DMS114 treated with DMSO at 0.1 percent for 48 hours (cell line): ENCODE measurements around the gene UBE2O.

Experiments
- DNase-seq: peaks from one replicate; lab custom pipeline; 2025; ENCODE audit not compliant: unreplicated experiment; lab: John Stamatoyannopoulos, UW

UBE2O gene

DNA sequence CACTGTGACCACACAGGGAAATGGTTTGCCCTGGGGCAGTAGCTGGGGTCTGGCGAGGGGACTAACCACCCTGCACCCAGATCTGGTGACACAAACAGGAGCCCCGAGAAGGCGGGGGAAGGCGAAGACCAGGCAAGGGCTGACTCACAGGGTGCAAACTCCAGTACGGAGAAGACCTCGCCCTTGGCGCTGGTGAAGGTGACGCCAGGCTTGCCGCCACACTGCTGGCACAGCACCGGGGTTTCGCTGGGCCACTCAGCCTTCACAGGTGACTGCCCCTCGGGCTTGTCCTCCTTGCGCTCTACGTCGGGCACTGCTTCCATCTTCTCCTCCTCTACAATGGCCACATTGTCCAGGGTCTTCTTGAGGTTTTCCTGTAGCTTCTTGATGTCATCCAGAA lies 57.0 kb downstream of the UBE2O start:
- DNase-seq: no peak

GRCh38 chr17:76394166-76394565 lies 58.8 kb downstream of the UBE2O start:
- DNase-seq: no peak

DNA sequence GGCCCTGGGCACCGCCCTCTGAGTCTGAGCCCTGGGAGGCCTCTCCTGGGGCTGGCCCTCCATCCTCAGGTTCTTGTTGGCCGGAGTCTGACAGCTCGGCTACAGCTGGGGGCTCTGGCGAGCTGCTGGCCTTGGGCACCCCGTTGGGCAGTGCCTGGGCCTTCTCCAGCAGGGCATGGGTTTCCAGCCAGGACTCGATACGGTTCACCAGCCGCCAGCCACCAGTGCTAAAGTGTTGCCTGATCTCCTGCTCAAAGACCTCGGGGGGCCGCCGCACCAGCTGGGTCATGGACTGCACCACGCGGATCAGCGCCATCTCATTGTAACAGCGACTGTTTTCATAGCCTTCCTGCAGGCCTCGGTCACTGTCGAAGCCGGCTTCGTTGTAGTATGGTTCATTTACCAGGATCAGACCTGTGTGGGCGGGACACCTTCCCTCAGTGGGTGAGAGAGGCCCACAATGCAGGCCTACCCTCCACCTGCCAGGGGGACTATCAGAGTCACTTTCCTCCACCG lies 61.7 kb downstream of the UBE2O start:
- no peak for DNase-seq

DNA sequence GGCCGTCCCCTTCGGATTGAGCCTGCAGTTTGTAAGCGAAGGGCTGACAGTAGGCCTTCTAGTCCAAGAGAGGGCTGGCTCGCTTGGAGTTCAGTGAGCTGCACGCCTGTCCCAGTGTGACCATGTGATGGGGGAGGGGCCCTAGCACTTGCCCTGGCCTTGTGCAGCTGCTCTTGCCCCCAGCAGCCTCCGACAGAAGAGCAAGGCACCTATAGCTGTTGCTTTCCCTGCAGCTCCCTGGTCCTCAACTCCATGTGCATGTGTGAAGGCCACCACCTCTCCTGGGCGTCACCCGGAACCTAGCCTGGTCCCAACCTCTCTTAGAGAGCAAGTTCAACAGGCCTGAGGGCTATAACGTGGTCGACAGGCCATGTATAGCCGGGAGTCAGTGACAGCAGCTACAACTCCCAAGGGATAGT lies 62.9 kb downstream of the UBE2O start:
- DNase-seq: no peak

- no peak for DNase-seq
Observed at GRCh38 chr17:76388966-76389888, 63.7 kb downstream of the UBE2O start.

DNA sequence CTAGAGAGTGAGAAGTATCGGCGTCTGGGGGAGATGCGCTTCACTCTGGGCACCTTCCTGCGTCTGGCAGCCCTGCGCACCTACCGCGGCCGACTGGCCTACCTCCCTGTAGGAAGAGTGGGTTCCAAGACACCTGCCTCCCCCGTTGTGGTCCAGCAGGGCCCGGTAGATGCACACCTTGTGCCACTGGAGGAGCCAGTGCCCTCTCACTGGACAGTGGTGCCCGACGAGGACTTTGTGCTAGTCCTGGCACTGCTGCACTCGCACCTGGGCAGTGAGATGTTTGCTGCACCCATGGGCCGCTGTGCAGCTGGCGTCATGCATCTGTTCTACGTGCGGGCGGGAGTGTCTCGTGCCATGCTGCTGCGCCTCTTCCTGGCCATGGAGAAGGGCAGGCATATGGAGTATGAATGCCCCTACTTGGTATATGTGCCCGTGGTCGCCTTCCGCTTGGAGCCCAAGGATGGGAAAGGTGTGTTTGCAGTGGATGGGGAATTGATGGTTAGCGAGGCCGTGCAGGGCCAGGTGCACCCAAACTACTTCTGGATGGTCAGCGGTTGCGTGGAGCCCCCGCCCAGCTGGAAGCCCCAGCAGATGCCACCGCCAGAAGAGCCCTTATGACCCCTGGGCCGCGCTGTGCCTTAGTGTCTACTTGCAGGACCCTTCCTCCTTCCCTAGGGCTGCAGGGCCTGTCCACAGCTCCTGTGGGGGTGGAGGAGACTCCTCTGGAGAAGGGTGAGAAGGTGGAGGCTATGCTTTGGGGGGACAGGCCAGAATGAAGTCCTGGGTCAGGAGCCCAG lies 65.8 kb downstream of the UBE2O start:
- DNase-seq: no peak

DNA sequence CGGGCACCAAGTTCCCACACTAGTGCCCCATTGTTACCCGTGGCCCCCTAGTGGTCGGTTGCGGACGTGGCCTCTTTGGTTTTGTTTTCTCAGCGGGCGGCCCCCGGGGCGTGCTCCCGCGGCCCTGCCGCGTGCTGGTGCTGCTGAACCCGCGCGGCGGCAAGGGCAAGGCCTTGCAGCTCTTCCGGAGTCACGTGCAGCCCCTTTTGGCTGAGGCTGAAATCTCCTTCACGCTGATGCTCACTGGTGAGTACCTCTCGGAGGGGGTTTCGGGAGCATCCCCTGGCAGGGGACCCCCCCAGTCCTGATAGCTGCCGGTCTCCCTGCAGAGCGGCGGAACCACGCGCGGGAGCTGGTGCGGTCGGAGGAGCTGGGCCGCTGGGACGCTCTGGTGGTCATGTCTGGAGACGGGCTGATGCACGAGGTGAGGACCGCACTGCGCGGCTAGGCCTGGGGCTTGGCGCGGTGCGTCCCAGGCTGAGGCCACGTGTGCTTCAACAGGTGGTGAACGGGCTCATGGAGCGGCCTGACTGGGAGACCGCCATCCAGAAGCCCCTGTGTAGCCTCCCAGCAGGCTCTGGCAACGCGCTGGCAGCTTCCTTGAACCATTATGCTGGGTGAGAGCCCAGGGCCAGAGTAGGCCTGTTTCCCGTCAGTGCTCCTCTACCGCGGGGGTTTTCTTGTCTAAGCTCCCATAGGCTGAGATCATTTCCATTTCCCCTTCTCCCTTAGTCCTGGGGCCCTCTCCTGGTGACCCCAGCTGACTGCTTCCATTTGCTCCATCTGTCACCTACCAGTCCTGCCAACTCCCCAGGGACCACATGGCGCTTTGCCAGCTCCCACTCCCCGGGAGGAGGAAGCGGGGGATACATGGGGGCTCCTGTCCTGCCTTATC lies 66.8 kb downstream of the UBE2O start:
- DNase-seq: peak; percentile 49

GRCh38 chr17:76384987-76385891 lies 67.7 kb downstream of the UBE2O start:
- DNase-seq: no peak

DNA sequence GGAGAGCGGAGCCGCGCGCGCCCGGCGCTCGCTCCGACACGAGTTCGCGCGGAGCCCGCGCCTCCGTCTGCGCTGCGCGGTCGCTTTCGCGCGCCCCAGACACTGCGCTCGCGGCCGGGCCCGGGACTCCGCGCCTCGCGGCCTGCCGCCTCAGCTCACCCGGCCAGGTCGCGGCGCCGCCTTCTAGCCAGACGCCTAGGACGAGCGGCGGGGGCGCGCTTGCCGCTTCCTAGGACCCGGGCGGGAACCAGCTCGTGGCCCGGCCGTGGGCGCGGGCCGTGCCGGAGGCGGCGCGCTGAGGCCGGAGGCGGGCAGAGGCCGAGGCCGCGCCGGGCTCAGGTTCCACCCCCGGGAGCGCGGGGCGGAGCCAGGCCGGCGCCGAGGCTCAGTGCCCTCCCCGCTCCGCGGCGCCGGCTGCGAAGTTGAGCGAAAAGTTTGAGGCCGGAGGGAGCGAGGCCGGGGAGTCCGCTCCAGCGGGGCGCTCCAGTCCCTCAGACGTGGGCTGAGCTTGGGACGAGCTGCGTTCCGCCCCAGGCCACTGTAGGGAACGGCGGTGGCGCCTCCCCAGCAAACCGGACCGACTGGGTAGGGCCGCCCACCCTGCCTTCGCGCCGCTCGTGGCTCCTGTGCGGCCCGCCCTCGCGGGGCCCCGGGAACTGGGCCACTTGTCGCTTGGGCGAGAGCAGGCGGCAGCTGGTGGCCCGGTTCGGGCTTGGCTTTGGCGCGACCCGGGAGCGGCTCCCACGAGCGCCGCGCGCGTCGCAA lies 68.5 kb downstream of the UBE2O start, which contains the start of gene SPHK1:
Gene SPHK1, plus strand, starts transcription at position 388 of the 765 bp plus-strand sequence. CDS start 1,036 bp downstream, outside the sequence.
- peak; percentile 43 for DNase-seq

DNA sequence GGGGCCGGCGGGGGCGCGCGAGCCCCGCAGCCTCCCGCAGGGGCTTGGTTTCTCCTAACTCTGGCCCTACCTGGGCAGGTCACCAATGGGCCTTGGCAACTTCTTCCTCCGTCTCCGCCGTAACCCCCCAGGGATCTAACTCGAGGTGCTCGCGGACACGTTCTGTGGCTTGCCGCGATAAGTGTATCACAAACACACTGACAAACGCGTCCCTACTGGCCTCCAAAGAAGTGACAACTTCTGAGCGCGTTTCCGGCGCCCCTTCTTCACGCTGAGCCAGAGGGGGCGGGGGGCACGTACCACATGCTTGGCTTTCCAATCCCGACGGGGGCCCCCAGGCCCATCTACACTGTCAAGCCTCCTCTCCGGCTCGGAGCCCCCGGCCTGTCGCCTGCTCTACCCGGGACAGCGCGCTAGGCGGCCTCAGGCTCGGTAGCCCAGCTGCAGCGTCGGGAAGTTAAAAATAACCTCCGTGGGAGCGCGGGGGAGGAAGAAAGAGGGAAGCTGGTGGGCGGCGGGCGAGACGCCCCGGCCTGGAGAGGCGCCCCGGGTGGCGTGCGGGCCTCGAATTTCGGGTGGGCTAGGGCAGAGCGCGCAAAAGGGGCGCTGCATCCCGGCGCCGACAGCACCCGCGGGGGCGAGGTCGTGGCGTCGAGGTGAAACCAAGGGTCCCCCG lies 69.3 kb downstream of the UBE2O start:
- DNase-seq: no peak

DNA sequence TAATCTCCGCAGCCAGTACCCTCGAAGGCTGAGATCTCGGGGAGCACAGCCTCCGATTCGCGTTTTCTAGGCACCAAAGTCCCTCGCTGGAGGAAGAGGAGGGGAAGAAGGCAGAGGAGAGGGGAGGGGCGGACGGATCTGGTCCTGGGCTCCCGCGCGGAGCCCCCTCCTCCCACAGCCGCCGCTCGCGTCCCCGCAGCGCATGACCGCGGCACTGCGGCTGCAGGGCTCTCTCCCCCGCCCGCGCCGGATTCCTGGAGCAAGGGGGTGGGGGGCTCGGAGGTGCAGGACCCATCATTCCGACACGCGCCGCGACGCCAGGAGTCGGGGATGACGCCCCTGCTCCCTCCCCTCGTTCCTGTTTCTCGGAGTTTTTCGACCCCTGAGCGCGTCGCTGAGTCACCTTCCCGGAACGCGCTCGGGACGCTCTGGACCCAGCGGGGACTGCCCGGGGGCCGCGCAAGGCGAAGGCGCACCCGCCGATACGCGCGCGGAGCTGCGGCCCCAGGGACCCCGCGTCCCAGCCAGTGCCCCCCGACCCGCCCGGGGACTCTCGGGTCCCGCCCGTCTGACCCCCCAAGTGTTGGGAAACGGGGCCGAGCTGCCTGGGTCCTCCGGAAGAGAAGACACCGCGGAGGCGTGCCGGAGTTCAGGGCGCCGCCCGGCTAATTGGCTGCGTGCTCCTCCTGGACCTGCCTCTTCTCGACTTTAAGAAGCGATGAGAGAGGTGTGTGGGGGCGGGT lies 70.0 kb downstream of the UBE2O start:
- no peak for DNase-seq

DNA sequence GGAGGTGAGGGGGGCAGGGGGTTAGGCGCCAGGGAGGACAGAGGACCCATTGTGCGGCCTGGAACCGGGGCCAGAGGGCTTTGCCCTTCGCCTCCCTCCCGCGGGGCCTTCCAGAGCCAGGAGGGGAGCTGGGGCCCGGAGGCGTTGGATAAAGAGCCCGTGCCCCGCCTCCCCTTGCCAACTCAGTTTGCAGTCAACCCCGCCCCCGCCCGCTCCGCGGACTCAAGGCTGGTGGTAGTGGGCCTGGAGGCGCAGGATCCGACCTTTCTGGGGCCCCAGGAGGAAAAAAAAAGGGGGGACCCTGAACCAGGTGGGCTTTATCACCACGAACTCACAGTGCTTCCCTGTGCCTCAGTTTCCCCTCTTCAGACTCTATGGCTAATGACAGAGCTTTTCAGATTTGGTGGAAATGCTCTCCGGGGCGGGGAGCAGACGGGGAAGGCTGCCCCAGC lies 70.6 kb downstream of the UBE2O start:
- DNase-seq: no peak

DNA sequence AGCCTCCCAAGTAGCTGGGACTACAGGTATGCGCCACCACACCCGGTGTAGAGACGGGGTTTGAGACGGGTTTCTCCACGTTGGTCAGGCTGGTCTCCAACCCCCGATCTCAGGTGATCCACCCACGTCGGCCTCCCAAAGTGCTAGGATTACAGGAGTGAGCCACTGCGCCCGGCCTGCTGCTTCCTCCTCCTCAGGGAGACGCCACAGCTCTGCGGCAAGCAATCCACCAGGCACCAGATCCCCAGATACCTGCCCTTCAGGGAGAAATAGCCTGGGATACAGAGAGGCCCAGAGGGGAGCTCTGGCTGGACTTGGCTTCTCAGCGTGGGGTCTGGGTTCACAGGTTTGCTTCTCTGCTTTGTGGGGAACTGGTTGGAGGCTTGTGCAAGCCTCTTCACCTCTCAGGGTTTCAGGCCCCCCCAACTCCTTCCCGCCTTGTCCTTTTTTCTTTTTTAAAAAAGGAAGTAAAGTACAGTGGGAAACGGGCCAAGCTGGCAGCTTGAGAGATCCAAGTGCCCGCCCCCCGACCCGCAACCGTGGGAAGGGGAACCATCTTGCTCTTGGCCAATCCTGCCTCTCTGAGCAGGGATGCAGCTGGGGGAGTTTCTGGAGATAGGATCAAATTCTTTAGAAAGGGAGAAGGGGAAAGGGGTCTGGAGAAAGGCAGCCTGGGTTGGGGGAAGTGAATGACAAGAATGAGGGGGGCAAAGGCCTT lies 71.2 kb downstream of the UBE2O start:
- DNase-seq: no peak

GRCh38 chr17:76379646-76380376 lies 73.1 kb downstream of the UBE2O start:
- no peak for DNase-seq

DNA sequence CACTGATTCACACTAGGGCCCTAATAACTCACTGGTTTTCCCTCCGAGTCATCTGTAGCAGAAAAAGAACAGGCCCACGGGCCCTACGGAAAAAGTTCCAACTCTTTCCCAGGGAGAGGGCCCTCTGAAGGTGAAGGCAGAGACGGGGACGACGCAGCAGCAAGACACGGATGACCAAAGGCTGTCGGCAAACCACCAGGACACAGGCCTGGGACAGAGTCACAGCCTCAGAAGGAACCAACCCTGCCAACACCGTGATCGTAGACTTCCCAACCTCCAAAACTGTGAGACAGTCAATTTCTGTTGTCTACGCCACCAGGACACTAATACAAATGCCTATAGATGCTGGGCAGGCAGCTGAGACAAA lies 73.7 kb downstream of the UBE2O start:
- no peak for DNase-seq

DNA sequence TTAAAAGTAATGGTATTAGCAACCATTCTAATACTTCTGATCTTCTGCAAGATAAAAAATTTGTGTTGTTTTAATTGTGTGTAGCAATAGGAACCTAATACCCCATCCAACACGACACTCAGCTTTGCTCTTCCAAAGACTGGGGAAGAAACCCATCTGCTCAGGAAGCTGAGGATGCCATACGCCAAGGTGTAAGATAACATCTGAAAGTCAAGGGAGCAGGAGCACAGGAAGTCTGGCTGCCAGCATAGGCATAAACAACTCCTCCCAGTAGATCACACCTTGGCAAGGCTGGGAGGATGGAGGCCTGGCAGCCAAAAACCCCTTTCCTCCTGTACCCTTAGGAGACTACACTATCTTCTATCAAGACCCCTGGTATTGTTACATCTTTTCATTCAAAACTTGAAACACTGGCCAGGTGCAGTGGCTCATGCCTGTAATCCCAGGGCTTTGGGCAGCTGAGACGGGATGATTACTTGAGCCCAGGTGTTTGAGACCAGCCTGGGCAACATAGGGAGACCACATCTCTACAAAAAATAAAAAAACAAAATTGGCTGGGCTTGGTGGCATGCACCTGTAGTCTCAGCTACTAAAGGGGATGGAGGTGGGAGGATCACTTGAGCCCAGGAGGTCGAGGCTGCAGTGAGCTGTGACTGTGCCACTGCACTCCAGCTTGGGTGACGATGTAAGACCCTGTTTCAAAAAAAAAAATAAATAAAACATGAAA lies 74.2 kb downstream of the UBE2O start:
- DNase-seq: no peak
